DND-41 (cell line): ENCODE data around the gene FLT4.

Experiments
- EZH2 ChIP-seq: IDR thresholded peaks from 3 replicates; pipeline ENCODE4 v1.6.1; 2012; ENCODE audit warnings: borderline replicate concordance, low read depth, mild to moderate bottlenecking, moderate library complexity, low read length, inconsistent platforms; ENCODE audit not compliant: severe bottlenecking
- TF ChIP-seq, protein P1 (sequence below): IDR thresholded peaks from 2 replicates; pipeline ENCODE4 v1.5.1; 2012; ENCODE audit warnings: borderline replicate concordance, low read length, moderate library complexity, mild to moderate bottlenecking; ENCODE audit not compliant: poor library complexity, severe bottlenecking; ENCODE audit errors: extremely low read depth

DNA sequence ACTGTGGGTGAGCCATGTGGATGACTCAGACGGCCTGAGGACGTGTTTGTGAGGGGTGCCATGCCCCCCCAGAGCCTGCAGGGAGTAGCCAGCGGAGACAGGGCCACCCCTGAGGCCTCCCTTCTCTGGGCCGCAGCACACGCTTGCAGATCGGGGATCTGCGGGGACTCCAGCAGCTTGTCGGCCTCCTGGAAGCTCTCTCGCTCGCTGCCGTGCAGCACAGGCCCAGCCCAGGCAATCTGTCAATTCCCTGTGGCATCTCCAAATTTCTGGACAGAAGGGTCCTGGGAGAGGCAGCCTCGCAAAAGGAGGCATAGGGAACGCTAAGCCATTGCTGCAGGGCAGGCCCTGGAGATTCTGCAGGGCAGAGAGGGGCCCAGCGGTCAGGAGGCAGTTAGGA, 21.2 kb downstream of the FLT4 start:
- TF ChIP-seq, protein P1, sequence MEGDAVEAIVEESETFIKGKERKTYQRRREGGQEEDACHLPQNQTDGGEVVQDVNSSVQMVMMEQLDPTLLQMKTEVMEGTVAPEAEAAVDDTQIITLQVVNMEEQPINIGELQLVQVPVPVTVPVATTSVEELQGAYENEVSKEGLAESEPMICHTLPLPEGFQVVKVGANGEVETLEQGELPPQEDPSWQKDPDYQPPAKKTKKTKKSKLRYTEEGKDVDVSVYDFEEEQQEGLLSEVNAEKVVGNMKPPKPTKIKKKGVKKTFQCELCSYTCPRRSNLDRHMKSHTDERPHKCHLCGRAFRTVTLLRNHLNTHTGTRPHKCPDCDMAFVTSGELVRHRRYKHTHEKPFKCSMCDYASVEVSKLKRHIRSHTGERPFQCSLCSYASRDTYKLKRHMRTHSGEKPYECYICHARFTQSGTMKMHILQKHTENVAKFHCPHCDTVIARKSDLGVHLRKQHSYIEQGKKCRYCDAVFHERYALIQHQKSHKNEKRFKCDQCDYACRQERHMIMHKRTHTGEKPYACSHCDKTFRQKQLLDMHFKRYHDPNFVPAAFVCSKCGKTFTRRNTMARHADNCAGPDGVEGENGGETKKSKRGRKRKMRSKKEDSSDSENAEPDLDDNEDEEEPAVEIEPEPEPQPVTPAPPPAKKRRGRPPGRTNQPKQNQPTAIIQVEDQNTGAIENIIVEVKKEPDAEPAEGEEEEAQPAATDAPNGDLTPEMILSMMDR: no peak
- no peak for TF ChIP-seq EZH2
